Fibroblast of peridontal ligament (primary cell): Measurements from ENCODE around the gene CNGA4.
"Not testable (repeated sequence)": the region's sequence is repeated elsewhere in the genome, so short reads cannot be mapped to it uniquely, and the experiment has no call there.

Experiments
- DNase-seq: peaks from one replicate; pipeline ENCODE4 v3.0.0-alpha.2; 2010; ENCODE audit errors: extremely low read depth

The CNGA4 gene

GRCh38 chr11:6225024-6225423, 13.9 kb upstream of the CNGA4 start:
- DNase-seq: no peak

- DNase-seq: no peak
Observed at GRCh38 chr11:6225896-6226295, 13.0 kb upstream of the CNGA4 start.

GRCh38 chr11:6228520-6228919, 10.4 kb upstream of the CNGA4 start:
- DNase-seq: no peak

GRCh38 chr11:6229911-6230310, 9.0 kb upstream of the CNGA4 start:
- DNase-seq: no peak

- DNase-seq: no peak
Observed at GRCh38 chr11:6232899-6233298, 6.0 kb upstream of the CNGA4 start.

- DNase-seq: no peak
Observed at GRCh38 chr11:6233984-6234386, 4.9 kb upstream of the CNGA4 start.

GRCh38 chr11:6234387-6235107, 4.3 kb upstream of the CNGA4 start, which contains the start of gene FHIP1B:
FHIP1B (minus strand) TSS chr11:6234636; CDS start chr11:6224516, 10,120 bp downstream.
- DNase-seq: peak; percentile 99

GRCh38 chr11:6237266-6237665, 1.6 kb upstream of the CNGA4 start:
- DNase-seq: no peak

- no peak for DNase-seq
Observed at GRCh38 chr11:6237761-6238302, 1.1 kb upstream of the CNGA4 start.

GRCh38 chr11:6240139-6240538, 1.2 kb downstream of the CNGA4 start:
- DNase-seq: no peak

GRCh38 chr11:6240781-6241180, 1.9 kb downstream of the CNGA4 start:
- DNase-seq: no peak

GRCh38 chr11:6241316-6241715, 2.4 kb downstream of the CNGA4 start:
- no peak for DNase-seq

GRCh38 chr11:6245536-6245935, 6.6 kb downstream of the CNGA4 start:
- DNase-seq: no peak

GRCh38 chr11:6248248-6248647, 9.4 kb downstream of the CNGA4 start:
- peak; percentile 90 for DNase-seq

- DNase-seq: not testable (repeated sequence)
Observed at GRCh38 chr11:6248897-6249296, 10.0 kb downstream of the CNGA4 start.

- DNase-seq: peak; percentile 86
Observed at GRCh38 chr11:6249770-6250555, 11.1 kb downstream of the CNGA4 start.

- DNase-seq: peak; percentile 69
Observed at GRCh38 chr11:6251120-6251733, 12.3 kb downstream of the CNGA4 start.

GRCh38 chr11:6251990-6252473, 13.1 kb downstream of the CNGA4 start:
- DNase-seq: peak; percentile 48

GRCh38 chr11:6253197-6253596, 14.3 kb downstream of the CNGA4 start:
- no peak for DNase-seq

- no peak for DNase-seq
Observed at GRCh38 chr11:6258141-6258540, 19.3 kb downstream of the CNGA4 start.

GRCh38 chr11:6258571-6259081, 19.7 kb downstream of the CNGA4 start:
- no peak for DNase-seq

- DNase-seq: no peak
Observed at GRCh38 chr11:6260207-6260726, 21.4 kb downstream of the CNGA4 start.
